Activated CD4-positive, alpha-beta T cell treated with anti-CD3 and anti-CD28 coated beads for 36 hours (primary cell): ENCODE data around the gene C1orf116. TPM values are rescaled to one million over a fixed set of nuclear protein-coding genes. Genes with fewer than 3 reads are reported as not detected.

ENCODE experiments used
- ATAC-seq: fragments of 200-7000 bp; cut with Tn5 transposase; one replicate; pipeline ENCODE4 v1.10.0; 2021; ENCODE audit warnings: mild to moderate bottlenecking, moderate library complexity
- CTCF ChIA-PET: fragments of 350-600 bp; sonication (Branson Sonifier 250); formaldehyde crosslinking; loops from one replicate; lab custom pipeline; 2021; ENCODE audit warnings: antibody characterized with exemption; lab: Charles Lee
- POLR2A ChIA-PET: fragments of 350-600 bp; sonication (Branson Sonifier 250); formaldehyde crosslinking; loops from one replicate; lab custom pipeline; 2021; ENCODE audit warnings: antibody characterized with exemption, inconsistent platforms; lab: Charles Lee
- DNase-seq: peaks from one replicate; pipeline ENCODE4 v3.0.0-alpha.2; 2020
- H3K27ac Mint-ChIP-seq: one replicate; pipeline ENCODE4 v1.8.0; 2021; ENCODE audit warnings: mixed read lengths
- H3K27me3 Mint-ChIP-seq: one replicate; pipeline ENCODE4 v1.8.0; 2021; ENCODE audit warnings: mixed read lengths
- H3K36me3 Mint-ChIP-seq: one replicate; pipeline ENCODE4 v1.8.0; 2021; ENCODE audit warnings: low read depth, mixed read lengths
- H3K4me1 Mint-ChIP-seq: one replicate; pipeline ENCODE4 v1.8.0; 2021; ENCODE audit warnings: mixed read lengths
- H3K4me3 Mint-ChIP-seq: one replicate; pipeline ENCODE4 v1.8.0; 2021; ENCODE audit warnings: mild to moderate bottlenecking, moderate library complexity, mixed read lengths
- H3K9me3 Mint-ChIP-seq: one replicate; pipeline ENCODE4 v1.8.0; 2021; ENCODE audit warnings: low read depth, mixed read lengths
- intact Hi-C, 2 experiments: fragments of 100-400 bp; cut with DNase I in 1 of 2; cut with micrococcal nuclease in 1 of 2; formaldehyde crosslinking; loops; one replicate each; pipeline versions ENCODE4 v1.14.2 to v1.15.1; 2022 to 2024; cut with DNase I, micrococcal nuclease
- total RNA-seq, 2 experiments: library from RNA; stranded (reverse); gene quantifications; one replicate each; pipeline ENCODE4 v1.2.3, GENCODE V29; 2021

Gene C1orf116
- total RNA-seq, 2 experiments from 2014 or later: 0.05 TPM; not detected in 1

DNA sequence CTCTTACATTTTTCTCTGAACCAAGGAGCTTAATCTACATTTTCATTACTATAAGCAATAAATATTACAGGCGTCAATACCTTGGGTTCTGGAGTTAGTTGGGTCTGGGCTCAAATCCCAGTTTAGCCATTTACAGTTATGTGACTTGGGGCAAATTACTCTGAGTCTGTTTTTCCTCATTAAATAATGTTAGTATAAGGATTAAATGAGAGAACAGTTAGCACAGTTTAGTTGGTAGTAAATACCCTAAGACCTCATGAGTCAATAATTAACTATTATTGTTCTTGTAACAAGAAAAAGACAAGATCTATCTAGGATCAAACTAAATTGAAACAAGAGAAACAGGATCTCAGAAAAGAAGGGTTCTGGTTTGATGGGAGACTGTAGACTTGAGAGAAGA lies 4.6 kb downstream of the C1orf116 start:
- POLR2A ChIA-PET: no interaction called here
- Mint-ChIP-seq H3K27me3 (peaks cover 20% of the 10 kb centered on the region), H3K27ac (no peak overlapping the region), H3K4me1 (peaks cover 4% of the 10 kb centered on the region), H3K36me3 (no peaks in the 10 kb centered on the region), H3K4me3 (no peak overlapping the region), H3K9me3 (no peaks in the 10 kb centered on the region)
- no peak for DNase-seq
- ATAC-seq: no peak
- CTCF ChIA-PET: interaction anchor here (0.6 kb wide), 1 partner anchor 101 kb away, joined by 3 read pairs; no protein-coding TSS in a partner anchor
- intact Hi-C loops: no loop called here

DNA sequence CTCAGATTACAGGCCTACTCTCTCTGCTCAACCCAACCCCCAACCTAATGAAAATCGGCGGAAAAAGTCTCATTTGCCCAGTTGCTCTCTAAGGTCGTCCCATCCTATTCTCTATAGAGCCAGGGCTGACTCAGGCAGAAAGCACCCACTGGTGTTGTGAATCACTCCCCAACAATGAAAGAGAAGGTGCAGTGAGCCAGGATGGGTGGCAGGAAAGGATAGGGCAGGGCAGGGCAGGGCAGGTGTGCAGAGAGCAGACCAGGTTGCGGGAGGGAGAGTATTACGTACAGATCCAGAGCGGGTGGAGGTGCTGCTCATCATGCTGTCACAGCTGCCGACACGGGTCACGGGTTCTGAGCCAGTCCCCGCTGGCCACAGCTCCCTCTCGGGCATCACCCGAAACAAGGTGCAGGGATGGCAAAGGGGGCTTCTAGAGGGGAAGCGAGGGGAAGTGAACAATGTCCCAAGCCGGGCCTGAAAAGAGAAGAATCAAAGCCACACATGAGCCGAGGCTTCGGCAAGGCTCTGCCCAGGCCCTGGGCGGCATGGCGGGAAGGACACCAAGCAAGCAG lies 5.3 kb downstream of the C1orf116 start:
- ChIA-PET POLR2A (no interaction called here), CTCF (no interaction called here)
- Mint-ChIP-seq H3K4me1 (peaks cover 4% of the 10 kb centered on the region), H3K27me3 (peaks cover 19% of the 10 kb centered on the region), H3K36me3 (no peaks in the 10 kb centered on the region), H3K4me3 (no peak overlapping the region), H3K27ac (no peak overlapping the region), H3K9me3 (no peaks in the 10 kb centered on the region)
- ATAC-seq (no peak), DNase-seq (no peak)
- intact Hi-C loops: no loop called here

DNA sequence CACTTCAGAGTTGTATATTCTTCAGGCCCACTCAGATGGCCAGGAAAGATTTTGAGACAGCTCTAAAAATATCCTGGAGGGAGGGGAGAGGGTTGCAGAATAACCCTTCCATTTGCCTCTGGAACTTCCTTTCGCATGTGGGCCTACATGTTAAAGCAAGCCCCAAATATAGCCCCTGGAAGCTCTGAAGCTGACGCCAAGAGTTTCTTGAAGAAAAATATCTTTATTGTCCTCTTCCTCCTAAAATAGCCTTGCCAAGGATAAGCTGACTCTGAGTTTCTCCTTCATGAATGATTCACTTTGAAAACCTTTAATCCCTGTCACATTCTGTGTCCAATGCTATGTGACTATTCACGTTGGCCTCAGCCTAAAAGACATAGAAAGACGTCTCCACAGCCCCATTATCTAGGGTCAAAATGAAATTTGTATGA lies 6.4 kb downstream of the C1orf116 start:
- ATAC-seq (no peak), DNase-seq (no peak)
- POLR2A ChIA-PET: no interaction called here
- no peaks in the 10 kb centered on the region for H3K36me3 Mint-ChIP-seq
- H3K27me3 Mint-ChIP-seq: peaks cover 15% of the 10 kb centered on the region
- intact Hi-C loops: no loop called here
- CTCF ChIA-PET: interaction anchor here (0.6 kb wide), 1 partner anchor 1627 kb away, joined by 3 read pairs; no protein-coding TSS in a partner anchor
- H3K27ac Mint-ChIP-seq: no peak overlapping the region
- H3K9me3 Mint-ChIP-seq: no peaks in the 10 kb centered on the region
- no peak overlapping the region for H3K4me3 Mint-ChIP-seq
- H3K4me1 Mint-ChIP-seq: peaks cover 4% of the 10 kb centered on the region

DNA sequence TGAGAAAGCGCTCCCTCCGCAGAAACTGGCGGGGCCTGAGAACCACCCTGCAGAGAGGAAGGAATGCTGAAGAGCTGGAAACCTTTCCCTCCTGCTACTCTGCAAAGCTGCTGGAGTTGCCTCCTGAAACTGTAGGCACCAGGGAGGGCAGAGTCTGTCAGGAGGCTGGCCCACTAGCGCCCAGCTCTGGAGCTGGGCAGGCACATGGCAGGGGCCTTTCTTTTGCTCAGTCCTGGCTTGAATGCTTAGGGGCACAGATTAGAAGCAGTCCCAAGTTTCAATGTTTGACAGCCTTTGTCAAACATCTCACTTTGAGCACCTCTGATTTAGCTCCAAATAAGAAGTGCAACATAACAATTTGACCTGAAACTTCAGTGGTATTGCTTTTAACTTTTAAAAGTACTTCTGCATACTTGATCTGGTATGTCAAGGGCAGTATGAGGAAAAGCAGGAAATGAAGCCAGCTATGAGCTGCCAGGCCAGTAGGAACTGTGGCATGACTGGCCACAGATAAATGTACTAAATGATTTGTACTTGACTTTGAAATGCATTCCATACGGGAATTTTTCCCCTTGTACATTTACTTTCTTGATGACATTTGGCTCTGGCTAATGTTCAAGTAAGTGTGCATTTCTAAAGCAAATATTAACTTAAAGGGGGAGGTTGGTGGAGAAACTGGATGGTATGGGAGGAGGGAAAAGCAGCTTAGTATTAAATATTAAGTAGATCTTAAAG lies 7.2 kb downstream of the C1orf116 start:
- no peak overlapping the region for H3K27ac Mint-ChIP-seq
- intact Hi-C loops: no loop called here
- POLR2A ChIA-PET: no interaction called here
- DNase-seq (no peak), ATAC-seq (no peak)
- no peaks in the 10 kb centered on the region for H3K36me3 Mint-ChIP-seq
- peaks cover 5% of the 10 kb centered on the region for H3K4me1 Mint-ChIP-seq
- CTCF ChIA-PET: interaction anchor here (0.8 to 1.1 kb wide), 3 partner anchors 13 to 362 kb away, joined by 3 to 4 read pairs (median 3); no protein-coding TSS in a partner anchor
- no peaks in the 10 kb centered on the region for H3K9me3 Mint-ChIP-seq
- peaks cover 13% of the 10 kb centered on the region for H3K27me3 Mint-ChIP-seq
- H3K4me3 Mint-ChIP-seq: no peak overlapping the region

DNA sequence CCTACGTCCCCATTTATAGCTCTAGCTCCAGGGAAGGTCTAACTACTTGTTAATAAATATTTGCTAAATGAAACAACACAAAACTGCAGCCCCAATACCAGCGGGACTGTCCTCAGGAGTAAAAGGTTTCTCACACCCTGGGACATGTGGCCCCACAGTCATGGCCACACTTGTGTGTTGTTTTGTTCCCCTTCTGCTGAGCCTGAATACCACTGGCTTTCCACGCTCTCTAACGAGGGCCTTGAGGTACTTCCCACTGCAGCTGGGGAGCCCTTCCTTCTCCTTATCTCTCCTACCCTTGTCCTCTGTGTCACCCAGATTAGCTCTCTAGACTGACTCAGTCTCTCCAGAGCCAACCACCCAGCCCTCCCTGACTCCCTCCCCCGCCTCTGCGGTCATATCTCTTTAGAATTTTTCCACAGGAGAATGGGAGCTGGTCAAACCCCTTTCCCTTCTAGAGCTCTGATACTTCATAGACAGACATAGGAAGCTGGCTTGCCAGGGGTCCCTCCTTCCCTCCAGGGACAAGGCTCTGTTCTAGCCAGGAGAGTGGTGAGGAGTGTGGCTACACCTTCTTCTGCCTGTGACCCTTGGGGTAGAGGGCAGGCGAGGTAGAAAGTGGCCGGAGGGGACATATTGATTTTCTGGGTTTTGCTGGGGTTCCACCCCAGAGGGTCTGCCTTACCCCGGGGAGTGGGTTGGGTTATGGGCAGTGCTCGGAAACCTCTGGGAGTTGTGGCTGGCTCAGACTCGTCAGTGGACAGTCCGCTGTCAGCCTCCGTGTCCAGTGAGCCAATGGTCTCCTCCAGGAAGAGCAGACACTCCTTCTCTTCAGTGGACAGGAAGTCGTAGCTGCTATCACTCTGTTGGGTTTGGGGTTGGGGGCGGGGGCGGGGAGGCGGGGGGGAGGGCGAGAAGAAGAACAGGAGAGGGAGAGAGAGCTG lies 8.1 kb downstream of the C1orf116 start:
- Mint-ChIP-seq H3K4me1 (peaks cover 5% of the 10 kb centered on the region), H3K27me3 (peaks cover 12% of the 10 kb centered on the region), H3K9me3 (no peaks in the 10 kb centered on the region), H3K27ac (no peak overlapping the region), H3K4me3 (no peak overlapping the region), H3K36me3 (no peaks in the 10 kb centered on the region)
- POLR2A ChIA-PET: no interaction called here
- CTCF ChIA-PET: interaction anchor here (0.6 to 1.1 kb wide), 6 partner anchors 12 to 475 kb away, joined by 3 to 4 read pairs (median 3); no protein-coding TSS in a partner anchor
- intact Hi-C loops: no loop called here
- DNase-seq (peak; percentile 35), ATAC-seq (peak; percentile 64)

DNA sequence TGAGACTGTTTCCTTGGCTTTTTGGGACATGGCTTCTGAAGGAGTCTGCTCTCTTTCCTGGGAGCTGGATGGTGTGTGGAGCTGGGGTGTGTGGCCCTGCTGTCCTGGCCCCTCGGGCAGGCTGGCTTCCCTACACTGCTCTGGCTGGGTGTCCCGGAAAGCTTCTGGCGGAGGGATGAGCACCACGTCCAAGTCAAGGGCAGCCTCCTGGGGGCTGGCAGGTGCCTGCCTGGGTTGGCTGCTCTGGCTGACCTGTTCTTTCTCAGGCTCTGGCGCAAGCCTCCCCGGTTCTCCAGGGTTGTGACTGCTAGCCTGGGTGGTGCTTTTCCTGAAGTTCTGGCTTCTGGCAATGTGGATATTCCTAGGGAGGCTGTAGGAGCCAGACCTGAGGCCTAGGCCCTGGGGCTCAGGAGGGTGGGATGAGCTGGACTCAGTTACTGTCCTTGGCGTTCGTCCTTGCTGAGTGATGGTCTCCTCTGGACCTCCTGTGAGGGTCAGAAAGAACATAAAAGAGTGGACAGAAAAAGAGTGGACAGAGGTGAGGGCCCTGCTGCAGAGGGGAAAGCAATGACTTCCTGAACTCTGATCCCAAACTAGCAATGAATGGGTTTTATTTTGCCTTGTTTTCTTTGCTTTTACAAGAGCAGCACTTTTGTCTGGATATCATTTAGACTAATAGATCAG lies 9.4 kb downstream of the C1orf116 start:
- DNase-seq (no peak), ATAC-seq (no peak)
- no peaks in the 10 kb centered on the region for H3K9me3 Mint-ChIP-seq
- peaks cover 5% of the 10 kb centered on the region for H3K4me1 Mint-ChIP-seq
- H3K36me3 Mint-ChIP-seq: no peaks in the 10 kb centered on the region
- CTCF ChIA-PET: interaction anchor here (0.7 to 1.5 kb wide), 4 partner anchors 17 to 83 kb away, joined by 3 to 8 read pairs (median 3); no protein-coding TSS in a partner anchor
- POLR2A ChIA-PET: no interaction called here
- no peak overlapping the region for H3K4me3 Mint-ChIP-seq
- peaks cover 12% of the 10 kb centered on the region for H3K27me3 Mint-ChIP-seq
- no peak overlapping the region for H3K27ac Mint-ChIP-seq
- intact Hi-C loops: no loop called here

DNA sequence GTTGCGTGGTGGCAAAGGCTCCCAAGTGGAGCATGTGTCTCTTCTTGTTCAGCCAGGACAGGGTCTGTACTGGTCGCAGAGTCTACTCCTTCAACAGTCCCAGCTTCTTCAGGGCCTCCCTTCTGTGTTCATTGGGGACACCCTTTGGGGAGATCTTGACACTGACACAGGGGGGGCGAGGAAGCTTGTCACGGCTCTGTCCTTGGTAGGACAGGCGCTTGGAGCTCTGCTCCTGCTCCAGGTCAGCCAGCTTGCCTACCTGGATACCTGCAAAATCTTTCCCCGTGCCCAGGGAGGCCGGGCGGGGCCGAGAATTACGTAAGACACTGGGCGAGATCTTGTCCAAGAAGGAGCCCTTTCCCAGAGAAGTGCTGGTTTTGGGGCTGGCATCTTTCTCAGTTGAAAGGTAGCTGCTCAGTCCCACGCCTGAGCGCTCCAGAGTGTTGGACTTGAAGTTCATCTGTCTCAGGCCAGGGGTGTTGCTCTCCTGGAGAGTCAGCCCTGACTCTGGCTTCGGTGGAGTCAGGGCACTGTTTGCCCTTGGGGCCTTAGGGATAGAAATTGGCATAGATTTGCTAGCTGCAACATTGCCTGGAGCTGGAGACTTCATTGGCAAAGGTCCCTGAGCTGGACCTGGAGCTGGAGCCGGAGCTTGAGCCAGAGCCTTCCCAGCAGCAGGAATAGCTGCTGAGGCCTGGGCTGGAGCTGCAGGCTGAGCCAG lies 10.5 kb downstream of the C1orf116 start:
- intact Hi-C loops: no loop called here
- no peak for DNase-seq
- POLR2A ChIA-PET: no interaction called here

DNA sequence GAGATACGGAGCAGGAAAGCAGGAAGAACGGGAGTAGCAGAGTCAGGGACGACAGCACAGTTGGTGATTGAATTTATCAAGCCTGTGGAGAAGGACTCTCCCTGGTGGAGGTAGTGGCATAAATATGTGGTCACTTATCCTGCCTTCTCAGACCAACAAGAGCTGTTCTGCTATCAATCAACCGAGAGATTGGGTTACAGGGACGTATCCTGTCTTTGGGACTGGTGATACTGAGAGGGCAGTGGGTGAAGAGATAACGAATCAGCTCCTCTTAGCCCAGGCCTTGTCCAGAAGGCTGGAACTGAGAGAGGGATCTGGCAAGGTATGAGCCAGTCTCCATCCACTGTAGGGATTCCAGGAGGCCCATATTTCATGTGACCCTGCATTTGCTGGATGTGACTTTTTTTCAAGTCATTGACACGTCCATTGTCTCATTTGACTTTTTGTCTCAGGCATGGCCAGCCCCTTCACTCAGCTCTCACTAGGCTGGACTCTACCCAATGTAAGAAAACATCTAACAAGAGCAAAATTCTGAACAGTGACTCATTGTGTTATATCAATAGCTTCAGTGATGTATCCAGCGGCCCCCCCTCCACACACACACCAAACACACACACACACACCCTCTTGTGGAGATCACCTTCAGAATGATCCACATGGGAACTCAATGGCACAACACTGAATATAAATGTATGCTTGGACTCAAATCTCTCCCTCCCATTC lies 11.3 kb downstream of the C1orf116 start:
- DNase-seq (no peak), ATAC-seq (no peak)
- POLR2A ChIA-PET: interaction anchor here (0.6 kb wide), 1 partner anchor 1447 kb away, joined by 4 read pairs; no protein-coding TSS in a partner anchor

More for the DNA sequence above, 10.5 kb downstream of the C1orf116 start:
- no peak overlapping the region for H3K27ac Mint-ChIP-seq
- no peak overlapping the region for H3K4me3 Mint-ChIP-seq
- peaks cover 7% of the 10 kb centered on the region for H3K27me3 Mint-ChIP-seq
- CTCF ChIA-PET: interaction anchor here (0.7 to 1.5 kb wide), 8 partner anchors 8 to 241 kb away, joined by 3 to 8 read pairs (median 3); no protein-coding TSS in a partner anchor
- no peak for ATAC-seq
- H3K4me1 Mint-ChIP-seq: peaks cover 5% of the 10 kb centered on the region
- H3K36me3 Mint-ChIP-seq: no peaks in the 10 kb centered on the region
- no peaks in the 10 kb centered on the region for H3K9me3 Mint-ChIP-seq

DNA sequence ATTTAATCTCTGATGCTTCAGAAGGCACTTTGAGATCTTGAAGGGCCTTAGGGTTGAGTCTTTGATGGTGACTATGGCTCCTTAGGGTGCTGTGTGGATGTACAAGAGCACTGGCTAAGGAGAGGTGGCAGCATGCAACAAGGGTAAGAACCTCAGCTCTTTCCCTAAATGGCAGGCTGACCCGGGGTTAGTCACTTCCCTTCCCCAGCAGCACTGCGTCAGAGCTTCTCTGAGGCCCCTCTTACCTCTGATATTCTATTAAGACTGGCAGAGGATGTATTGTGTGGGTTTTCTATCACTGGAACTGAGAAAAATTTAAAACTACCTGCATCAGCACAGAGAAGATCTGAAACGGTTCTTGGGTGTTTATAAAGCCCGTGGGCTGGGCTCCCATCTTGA lies 11.8 kb downstream of the C1orf116 start:
- ATAC-seq (peak; percentile 69), DNase-seq (no peak)
- H3K9me3 Mint-ChIP-seq: no peaks in the 10 kb centered on the region
- H3K27ac Mint-ChIP-seq: no peak overlapping the region
- intact Hi-C loops: no loop called here
- peaks cover 9% of the 10 kb centered on the region for H3K4me1 Mint-ChIP-seq
- POLR2A ChIA-PET: interaction anchor here (0.6 kb wide), 1 partner anchor 1447 kb away, joined by 4 read pairs; no protein-coding TSS in a partner anchor
- H3K27me3 Mint-ChIP-seq: peaks cover 4% of the 10 kb centered on the region
- H3K36me3 Mint-ChIP-seq: no peaks in the 10 kb centered on the region
- H3K4me3 Mint-ChIP-seq: no peak overlapping the region
- CTCF ChIA-PET: interaction anchor here (1.1 kb wide), 1 partner anchor 16 kb away, joined by 5 read pairs; no protein-coding TSS in a partner anchor

More for the DNA sequence above, 11.3 kb downstream of the C1orf116 start:
- Mint-ChIP-seq H3K9me3 (no peaks in the 10 kb centered on the region), H3K36me3 (no peaks in the 10 kb centered on the region), H3K4me3 (no peak overlapping the region), H3K27ac (no peak overlapping the region), H3K4me1 (peaks cover 5% of the 10 kb centered on the region), H3K27me3 (peaks cover 5% of the 10 kb centered on the region)
- intact Hi-C loops: no loop called here
- CTCF ChIA-PET: interaction anchor here (0.7 to 1.4 kb wide), 5 partner anchors 8 to 240 kb away, joined by 3 to 4 read pairs (median 3); no protein-coding TSS in a partner anchor
